ENCODE results near the gene CCNY. TPM values are rescaled to one million over a fixed set of nuclear protein-coding genes. Genes with fewer than 3 reads are reported as not detected.
"Not testable (repeated sequence)": the region's sequence is repeated elsewhere in the genome, so short reads cannot be mapped to it uniquely, and the experiment has no call there.

The CCNY gene
- total RNA-seq, 2 experiments from 2014 or later = 47.0 to 51.5 TPM

- Mint-ChIP-seq H3K27ac (no peak overlapping the region), H3K4me3 (no peak overlapping the region), H3K9me3 (ENCODE audit: low read depth) (no peaks in the 10 kb centered on the region), H3K36me3 (no peaks in the 10 kb centered on the region), H3K4me1 (no peaks in the 10 kb centered on the region), H3K27me3 (no peaks in the 10 kb centered on the region)
- DNase-seq (no peak), ATAC-seq (no peak)
- CTCF ChIA-PET = no interaction called here
Measured at GRCh38 chr10:35399414-35400009, 63.2 kb downstream of the CCNY start.

GRCh38 chr10:35400595-35401268, 64.4 kb downstream of the CCNY start:
- CTCF ChIA-PET = no interaction called here
- DNase-seq = no peak
- Mint-ChIP-seq H3K9me3 (ENCODE audit: low read depth) (no peaks in the 10 kb centered on the region), H3K4me1 (no peaks in the 10 kb centered on the region), H3K27me3 (no peaks in the 10 kb centered on the region), H3K27ac (no peak overlapping the region), H3K4me3 (no peak overlapping the region), H3K36me3 (no peaks in the 10 kb centered on the region)
- ATAC-seq = no peak

- H3K4me3 Mint-ChIP-seq; H3K27me3 Mint-ChIP-seq; H3K27ac Mint-ChIP-seq; DNase-seq; ATAC-seq; H3K9me3 Mint-ChIP-seq (ENCODE audit: low read depth); CTCF ChIA-PET; H3K4me1 Mint-ChIP-seq; H3K36me3 Mint-ChIP-seq: not testable (repeated sequence)
Measured at GRCh38 chr10:35403491-35403890, 67.2 kb downstream of the CCNY start.

DNA sequence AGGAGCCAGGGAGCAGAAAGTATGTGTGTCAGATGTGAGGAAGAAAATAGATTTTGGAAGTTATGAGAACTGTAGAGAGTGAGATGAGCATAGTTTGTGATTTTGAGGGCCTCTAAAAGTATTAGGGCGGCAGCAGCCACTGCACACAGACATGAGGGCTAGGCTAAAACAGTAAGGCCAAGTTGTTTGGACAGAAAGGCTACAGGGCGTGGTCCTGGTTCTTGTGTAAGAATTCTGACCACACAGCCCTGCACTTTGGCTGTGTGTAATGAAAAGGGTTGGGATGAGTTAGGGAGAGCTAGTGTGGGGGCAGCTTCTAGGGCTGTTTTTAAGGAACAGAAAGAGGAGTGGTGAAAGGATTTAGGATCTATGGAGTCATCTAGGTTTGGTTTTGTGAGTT, 67.8 kb downstream of the CCNY start:
- not testable (repeated sequence) for DNase-seq; H3K27me3 Mint-ChIP-seq; H3K4me3 Mint-ChIP-seq; H3K4me1 Mint-ChIP-seq; H3K36me3 Mint-ChIP-seq; ATAC-seq; H3K27ac Mint-ChIP-seq; H3K9me3 Mint-ChIP-seq (ENCODE audit: low read depth)
- CTCF ChIA-PET = interaction anchor here (0.7 kb wide), 1 partner anchor 18 kb away, joined by 3 read pairs; no protein-coding TSS in a partner anchor

DNA sequence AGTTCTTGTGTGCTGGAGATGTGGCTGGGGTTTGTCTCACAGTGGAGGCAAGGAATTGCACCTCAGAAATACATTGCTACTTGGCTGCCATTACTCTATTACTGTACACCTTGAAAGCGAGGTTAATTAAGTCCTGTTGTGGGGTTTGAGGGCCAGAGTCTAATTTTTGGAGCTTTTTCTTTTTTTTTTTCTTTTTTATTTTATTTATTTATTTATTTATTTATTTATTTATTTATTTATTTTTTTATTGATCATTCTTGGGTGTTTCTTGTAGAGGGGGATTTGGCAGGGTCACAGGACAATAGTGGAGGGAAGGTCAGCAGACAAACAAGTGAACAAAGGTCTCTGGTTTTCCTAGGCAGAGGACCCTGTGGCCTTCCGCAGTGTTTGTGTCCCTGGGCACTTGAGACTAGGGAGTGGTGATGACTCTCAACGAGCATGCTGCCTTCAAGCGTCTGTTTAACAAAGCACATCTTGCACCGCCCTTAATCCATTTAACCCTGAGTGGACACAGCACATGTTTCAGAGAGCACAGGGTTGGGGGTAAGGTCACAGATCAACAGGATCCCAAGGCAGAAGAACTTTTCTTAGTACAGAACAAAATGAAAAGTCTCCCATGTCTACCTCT, 69.8 kb downstream of the CCNY start:
- H3K9me3 Mint-ChIP-seq (ENCODE audit: low read depth); H3K27me3 Mint-ChIP-seq; DNase-seq; ATAC-seq; H3K4me3 Mint-ChIP-seq; H3K36me3 Mint-ChIP-seq; CTCF ChIA-PET; H3K4me1 Mint-ChIP-seq; H3K27ac Mint-ChIP-seq: not testable (repeated sequence)

- ATAC-seq; H3K4me3 Mint-ChIP-seq; DNase-seq; CTCF ChIA-PET; H3K4me1 Mint-ChIP-seq; H3K9me3 Mint-ChIP-seq (ENCODE audit: low read depth); H3K27me3 Mint-ChIP-seq; H3K27ac Mint-ChIP-seq; H3K36me3 Mint-ChIP-seq: not testable (repeated sequence)
Measured at GRCh38 chr10:35407696-35408095, 71.4 kb downstream of the CCNY start.

- Mint-ChIP-seq H3K9me3 (ENCODE audit: low read depth) (no peaks in the 10 kb centered on the region), H3K36me3 (no peaks in the 10 kb centered on the region), H3K4me1 (no peaks in the 10 kb centered on the region), H3K27ac (no peak overlapping the region), H3K4me3 (no peak overlapping the region), H3K27me3 (no peaks in the 10 kb centered on the region)
- DNase-seq (no peak), ATAC-seq (no peak)
- CTCF ChIA-PET = no interaction called here
Measured at GRCh38 chr10:35409094-35409582, 72.8 kb downstream of the CCNY start.

- no peak overlapping the region for H3K27ac Mint-ChIP-seq
- H3K9me3 Mint-ChIP-seq (ENCODE audit: low read depth) = no peaks in the 10 kb centered on the region
- no peaks in the 10 kb centered on the region for H3K27me3 Mint-ChIP-seq
- CTCF ChIA-PET = no interaction called here
- ATAC-seq (no peak), DNase-seq (no peak)
- no peak overlapping the region for H3K4me3 Mint-ChIP-seq
- no peaks in the 10 kb centered on the region for H3K36me3 Mint-ChIP-seq
- H3K4me1 Mint-ChIP-seq = no peaks in the 10 kb centered on the region
Measured at GRCh38 chr10:35409808-35410207, 73.5 kb downstream of the CCNY start.

GRCh38 chr10:35412003-35412723, 75.9 kb downstream of the CCNY start:
- DNase-seq = no peak
- Mint-ChIP-seq H3K27ac (no peak overlapping the region), H3K36me3 (no peaks in the 10 kb centered on the region), H3K9me3 (ENCODE audit: low read depth) (no peaks in the 10 kb centered on the region), H3K27me3 (no peaks in the 10 kb centered on the region), H3K4me3 (no peak overlapping the region), H3K4me1 (no peaks in the 10 kb centered on the region)
- CTCF ChIA-PET = no interaction called here
- ATAC-seq = no peak

DNA sequence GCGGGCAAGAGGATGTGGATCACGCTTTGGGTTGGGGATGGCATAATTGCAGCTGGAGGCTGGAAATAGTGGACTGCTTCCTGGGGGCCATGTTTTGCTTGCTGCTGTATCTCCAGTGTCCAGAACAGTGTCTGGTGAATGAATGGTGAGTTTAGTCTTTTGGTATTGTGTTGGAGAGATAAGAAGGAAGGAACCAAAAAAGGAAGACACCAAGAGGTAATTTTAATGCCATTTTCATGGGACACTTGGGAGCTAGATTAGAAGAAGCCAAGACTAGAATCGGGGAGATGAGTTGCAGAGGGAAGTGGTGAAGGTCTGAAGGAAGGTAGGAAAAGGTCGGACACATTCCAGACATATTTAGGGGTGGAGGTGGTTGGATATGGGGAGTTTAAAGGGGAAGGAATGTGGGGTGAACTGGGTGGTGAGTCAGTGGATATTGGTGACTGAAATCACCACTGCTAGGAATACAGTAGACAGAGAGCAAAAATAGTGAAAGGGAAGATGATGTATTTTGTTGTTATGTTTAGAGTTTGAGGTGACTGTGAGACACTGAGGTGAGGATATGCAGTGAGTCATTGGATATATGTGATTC, 76.7 kb downstream of the CCNY start:
- Mint-ChIP-seq H3K36me3 (no peaks in the 10 kb centered on the region), H3K27me3 (no peaks in the 10 kb centered on the region), H3K4me3 (no peak overlapping the region), H3K9me3 (ENCODE audit: low read depth) (no peaks in the 10 kb centered on the region), H3K27ac (no peak overlapping the region), H3K4me1 (no peaks in the 10 kb centered on the region)
- CTCF ChIA-PET = no interaction called here
- no peak for DNase-seq
- no peak for ATAC-seq

- DNase-seq (no peak), ATAC-seq (no peak)
- H3K4me1 Mint-ChIP-seq = no peaks in the 10 kb centered on the region
- H3K27me3 Mint-ChIP-seq = no peaks in the 10 kb centered on the region
- H3K27ac Mint-ChIP-seq = no peak overlapping the region
- H3K36me3 Mint-ChIP-seq = no peaks in the 10 kb centered on the region
- no peaks in the 10 kb centered on the region for H3K9me3 Mint-ChIP-seq (ENCODE audit: low read depth)
- H3K4me3 Mint-ChIP-seq = no peak overlapping the region
- CTCF ChIA-PET = no interaction called here
Measured at GRCh38 chr10:35413985-35414861, 77.9 kb downstream of the CCNY start.

GRCh38 chr10:35415505-35415904, 79.2 kb downstream of the CCNY start:
- DNase-seq = no peak
- Mint-ChIP-seq H3K27me3 (no peaks in the 10 kb centered on the region), H3K4me1 (no peaks in the 10 kb centered on the region), H3K4me3 (no peak overlapping the region), H3K27ac (no peak overlapping the region), H3K9me3 (ENCODE audit: low read depth) (no peaks in the 10 kb centered on the region), H3K36me3 (no peaks in the 10 kb centered on the region)
- CTCF ChIA-PET = no interaction called here
- ATAC-seq = no peak
